ENCODE results near the gene SHISA8.

Gene SHISA8

GRCh38 chr22:41931701-41932269 is 16.9 kb upstream of the SHISA8 start:
- DNase-seq (ENCODE audit: low spot score): no peak
- TF ChIP-seq CTCF (IDR thresholded peaks at IDR 0.05; ENCODE audit: extremely low read depth, missing control alignments): no peak

GRCh38 chr22:41929418-41929810 is 14.5 kb upstream of the SHISA8 start:
- no peak for DNase-seq (ENCODE audit: low spot score)
- TF ChIP-seq CTCF (IDR thresholded peaks at IDR 0.05; ENCODE audit: extremely low read depth, missing control alignments): no peak

- no peak for DNase-seq (ENCODE audit: low spot score)
- TF ChIP-seq CTCF (IDR thresholded peaks at IDR 0.05; ENCODE audit: extremely low read depth, missing control alignments): no peak
Measured at GRCh38 chr22:41928593-41929417, 13.9 kb upstream of the SHISA8 start.

- TF ChIP-seq CTCF (IDR thresholded peaks at IDR 0.05; ENCODE audit: extremely low read depth, missing control alignments): no peak
Measured at GRCh38 chr22:41927813-41928212, 12.9 kb upstream of the SHISA8 start.

GRCh38 chr22:41925783-41926460 is 11.0 kb upstream of the SHISA8 start:
- DNase-seq (ENCODE audit: low spot score): peak; percentile 72
- peak; percentile 96 for TF ChIP-seq CTCF (IDR thresholded peaks at IDR 0.05; ENCODE audit: extremely low read depth, missing control alignments)

More at GRCh38 chr22:41927813-41928212, 12.9 kb upstream of the SHISA8 start:
- DNase-seq (ENCODE audit: low spot score): no peak

- TF ChIP-seq CTCF (IDR thresholded peaks at IDR 0.05; ENCODE audit: extremely low read depth, missing control alignments): no peak
- no peak for DNase-seq (ENCODE audit: low spot score)
Measured at GRCh38 chr22:41923595-41924276, 8.9 kb upstream of the SHISA8 start.

Measured in GM20000 (cell line).